Measurements from ENCODE around the gene CAMKMT. TPM values are rescaled to one million over a fixed set of nuclear protein-coding genes. Genes with fewer than 3 reads are reported as not detected.

The CAMKMT gene
- total and polyA plus RNA-seq, 2 experiments from 2014 or later: 26.5 to 29.5 TPM

GRCh38 chr2:44596537-44597320 is 235.0 kb downstream of the CAMKMT start (continued):
- TF ChIP-seq ZNF462 (CRISPR knock-in tag; IDR thresholded peaks at IDR 0.05): no peak

GRCh38 chr2:44598330-44599119 is 236.8 kb downstream of the CAMKMT start:
- Histone ChIP-seq H4K20me1 (replicated peaks; ENCODE audit: insufficient read depth) (no peaks in the 10 kb centered on the region), H2AFZ (no peak overlapping the region), H3K4me1 (ENCODE audit: insufficient read depth) (no peaks in the 10 kb centered on the region), H3K9me2 (ENCODE audit: insufficient read depth) (no peaks in the 10 kb centered on the region), H3K27ac (ENCODE audit: low read depth) (no peak overlapping the region), H3K36me3 (ENCODE audit: insufficient read depth) (no peaks in the 10 kb centered on the region), H3K4me3 (no peak overlapping the region), H3K4me2 (no peak overlapping the region), H3K79me2 (replicated peaks; ENCODE audit: insufficient read depth) (no peaks in the 10 kb centered on the region), H3F3A (replicated peaks; ENCODE audit: low read depth) (no peaks in the 10 kb centered on the region), H3K27me3 (ENCODE audit: insufficient read depth) (no peaks in the 10 kb centered on the region)
- Mint-ChIP-seq H3K9me3 (peaks cover 14% of the 10 kb centered on the region; the same call in 2 of the 3 replicates), H3K27me3 (ENCODE audit: insufficient read depth, low read depth, poor library complexity) (peaks cover 2% of the 10 kb centered on the region), H3K4me1 (no peaks in the 10 kb centered on the region), H3K27ac (no peak overlapping the region), H3K36me3 (ENCODE audit: low read depth) (peaks cover 12% of the 10 kb centered on the region), H3K4me3 (no peak overlapping the region)
- ATAC-seq (no peak), DNase-seq (ENCODE audit: low spot score) (no peak)
- TF ChIP-seq NANOG (IDR thresholded peaks at IDR 0.05; ENCODE audit: borderline replicate concordance) (no peak), EZH2 (IDR thresholded peaks at IDR 0.05; ENCODE audit: low read depth, unreplicated experiment) (no peak), ZNF331 (CRISPR knock-in tag; IDR thresholded peaks at IDR 0.05; ENCODE audit: low read depth) (no peak), STAT1 (IDR thresholded peaks at IDR 0.05; ENCODE audit: unreplicated experiment) (no peak), REST (IDR thresholded peaks at IDR 0.05; ENCODE audit: unreplicated experiment) (no peak), JUNB (IDR thresholded peaks at IDR 0.05; ENCODE audit: unreplicated experiment) (no peak), ZNF114 (CRISPR knock-in tag; IDR thresholded peaks at IDR 0.05) (no peak), CTCF (conservative IDR thresholded peaks at IDR 0.05; ENCODE audit: low read depth in 2 of 2) (no peak), EZH2phosphoT487 (IDR thresholded peaks at IDR 0.05; ENCODE audit: unreplicated experiment) (no peak)

Measured in GM23338 (cell line).